C4-2B (cell line): ENCODE data around the gene RNF5.

ENCODE experiments used
- CTCF ChIP-seq: fragments of 450-650 bp; conservative IDR thresholded peaks from 2 replicates; pipeline ENCODE4 v1.5.1; 2017; ENCODE audit warnings: mild to moderate bottlenecking
- ZFX ChIP-seq: fragments of 450-650 bp; IDR thresholded peaks from 2 replicates; pipeline ENCODE4 v1.6.1; 2017

GRCh38 chr6:32137454-32137853, 40.8 kb upstream of the RNF5 start:
- TF ChIP-seq CTCF (no peak), ZFX (no peak)
